HepG2 (cell line): Measurements from ENCODE around the gene TNS1. TPM values are rescaled to one million over a fixed set of nuclear protein-coding genes. Genes with fewer than 3 reads are reported as not detected.

ENCODE experiments used
- CAMTA2 ChIP-seq: sonication (generic); formaldehyde crosslinking; IDR thresholded peaks from 2 replicates; pipeline ENCODE4 v1.4.0; 2020; ENCODE audit warnings: mild to moderate bottlenecking, missing genetic modification reagents, borderline replicate concordance
- E2F2 ChIP-seq: sonication (generic); formaldehyde crosslinking; IDR thresholded peaks from 2 replicates; pipeline ENCODE4 v1.4.0; 2020; ENCODE audit warnings: missing genetic modification reagents, borderline replicate concordance
- FOXA1 ChIP-seq, 2 experiments: fragments of 450-650 bp in 1 of 2; sonication (generic) in 1 of 2; formaldehyde crosslinking in 1 of 2; IDR thresholded peaks; 2 replicates each; pipeline versions ENCODE4 v1.4.0 to v1.6.1; 2016 to 2020; ENCODE audit warnings: missing genetic modification reagents in 1 of 2
- GTF3A ChIP-seq: sonication (generic); formaldehyde crosslinking; conservative IDR thresholded peaks from 2 replicates; pipeline ENCODE4 v1.4.0; 2020; ENCODE audit warnings: mild to moderate bottlenecking, missing genetic modification reagents
- NCOA2 ChIP-seq: sonication (generic); formaldehyde crosslinking; IDR thresholded peaks from 2 replicates; pipeline ENCODE4 v1.8.0; 2022; ENCODE audit warnings: inconsistent platforms
- POLR2AphosphoS2 ChIP-seq: IDR thresholded peaks from 2 replicates; pipeline ENCODE4 v1.6.1; 2011; ENCODE audit warnings: low read depth, low read length, improper control_type of control experiment
- PTBP1 ChIP-seq: fragments of 200-400 bp; formaldehyde crosslinking; IDR thresholded peaks from 2 replicates; pipeline ENCODE4 v1.6.1; 2018; ENCODE audit warnings: low read length, low read depth; ENCODE audit not compliant: poor library complexity, severe bottlenecking
- XRCC5 ChIP-seq: fragments of 200-400 bp; formaldehyde crosslinking; optimal IDR thresholded peaks from 2 replicates; pipeline ENCODE3; 2017; ENCODE audit warnings: mild to moderate bottlenecking, low read length
- ZNF124 ChIP-seq: sonication (generic); formaldehyde crosslinking; IDR thresholded peaks from 2 replicates; pipeline ENCODE4 v1.4.0; 2020; ENCODE audit warnings: missing genetic modification reagents
- ZNF672 ChIP-seq: sonication (generic); formaldehyde crosslinking; IDR thresholded peaks from 2 replicates; pipeline ENCODE4 v1.8.1; 2022; ENCODE audit warnings: missing genetic modification reagents
- ZNF687 ChIP-seq: sonication (generic); formaldehyde crosslinking; IDR thresholded peaks from 2 replicates; pipeline ENCODE4 v1.5.1; 2020; ENCODE audit warnings: mild to moderate bottlenecking, missing genetic modification reagents, moderate library complexity
- ZNF816 ChIP-seq: sonication (generic); formaldehyde crosslinking; IDR thresholded peaks from 2 replicates; pipeline ENCODE4 v1.8.0; 2022; ENCODE audit warnings: missing genetic modification reagents, mild to moderate bottlenecking, borderline replicate concordance
- ZNF850 ChIP-seq: sonication (generic); formaldehyde crosslinking; conservative IDR thresholded peaks from 2 replicates; pipeline ENCODE4 v1.9.0; 2021; ENCODE audit warnings: mild to moderate bottlenecking, missing genetic modification reagents
- ZUFSP ChIP-seq: sonication (generic); formaldehyde crosslinking; IDR thresholded peaks from 2 replicates; pipeline ENCODE4 v1.9.0; 2021; ENCODE audit warnings: missing genetic modification reagents, mild to moderate bottlenecking, borderline replicate concordance
- polyA plus RNA-seq, 8 experiments: library from polyadenylated mRNA; depleted of rRNA in 3 of 8; stranded (reverse) in 7 of 8; unstranded in 1 of 8; fragments of >200 nt; fragmentation: Illumina TruSeq in 4 of 8; extraction: Trizol in 4 of 8; gene quantifications; 2 replicates each; pipeline versions ENCODE4 v1.2.1 to v1.2.3, GENCODE V29; 2011 to 2016; ENCODE audit warnings: low read depth in 4 of 8, missing spikeins in 1 of 8, mixed read lengths in 1 of 8; ENCODE audit not compliant: insufficient read depth in 1 of 8
- total RNA-seq, 5 experiments: library from RNA; depleted of rRNA; stranded (reverse); fragments of >200 nt; fragmentation: Illumina TruSeq; extraction: Trizol; gene quantifications; 2 replicates each; pipeline ENCODE4 v1.2.3, GENCODE V29; 2016; ENCODE audit warnings: low read depth in 1 of 5
- TF ChIP-seq, protein P1 (sequence below): sonication (generic); formaldehyde crosslinking; IDR thresholded peaks from 2 replicates; pipeline ENCODE4 v1.4.0; 2020; ENCODE audit warnings: missing genetic modification reagents, low read depth, mild to moderate bottlenecking, borderline replicate concordance
- TF ChIP-seq, protein P2 (sequence below): IDR thresholded peaks from 2 replicates; pipeline ENCODE4 v1.6.1; 2016; ENCODE audit warnings: control low read depth

TNS1 gene
- total and polyA plus RNA-seq, 2 of the 13 experiments (the other 11 are each of a cell fraction or from before 2014, with no cell fraction given) = 1.9 to 118 TPM

GRCh38 chr2:217918308-217919024 is 84.3 kb downstream of the TNS1 start (continued):
- TF ChIP-seq, protein P1, sequence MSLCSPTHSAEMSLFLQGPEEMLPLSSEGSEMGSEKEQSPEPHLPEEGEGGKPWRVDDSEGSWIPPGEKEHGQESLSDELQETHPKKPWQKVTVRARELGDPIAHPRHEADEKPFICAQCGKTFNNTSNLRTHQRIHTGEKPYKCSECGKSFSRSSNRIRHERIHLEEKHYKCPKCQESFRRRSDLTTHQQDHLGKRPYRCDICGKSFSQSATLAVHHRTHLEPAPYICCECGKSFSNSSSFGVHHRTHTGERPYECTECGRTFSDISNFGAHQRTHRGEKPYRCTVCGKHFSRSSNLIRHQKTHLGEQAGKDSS (CRISPR knock-in tag) = 0 out of 2 replicates have a peak, but pooled peaks have one; percentile 28
- TF ChIP-seq XRCC5 = no peak
- TF ChIP-seq POLR2AphosphoS2 = no peak
- no peak for TF ChIP-seq CAMTA2 (CRISPR knock-in tag)
- no peak for TF ChIP-seq ZNF124
- no peak for TF ChIP-seq ZUFSP (CRISPR knock-in tag)
- no peak for TF ChIP-seq ZNF816 (CRISPR knock-in tag)
- no peak for TF ChIP-seq GTF3A
- no peak for TF ChIP-seq NCOA2
- TF ChIP-seq ZNF687 = peak; percentile 72
- TF ChIP-seq FOXA1 (IDR thresholded peaks at IDR 0.05) = no peak
- TF ChIP-seq FOXA1 (CRISPR knock-in tag; IDR thresholded peaks at IDR 0.05) = 0 out of 2 replicates have a peak, but pooled peaks have one; percentile 38
- TF ChIP-seq, protein P2, sequence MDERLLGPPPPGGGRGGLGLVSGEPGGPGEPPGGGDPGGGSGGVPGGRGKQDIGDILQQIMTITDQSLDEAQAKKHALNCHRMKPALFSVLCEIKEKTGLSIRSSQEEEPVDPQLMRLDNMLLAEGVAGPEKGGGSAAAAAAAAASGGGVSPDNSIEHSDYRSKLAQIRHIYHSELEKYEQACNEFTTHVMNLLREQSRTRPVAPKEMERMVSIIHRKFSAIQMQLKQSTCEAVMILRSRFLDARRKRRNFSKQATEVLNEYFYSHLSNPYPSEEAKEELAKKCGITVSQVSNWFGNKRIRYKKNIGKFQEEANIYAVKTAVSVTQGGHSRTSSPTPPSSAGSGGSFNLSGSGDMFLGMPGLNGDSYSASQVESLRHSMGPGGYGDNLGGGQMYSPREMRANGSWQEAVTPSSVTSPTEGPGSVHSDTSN (CRISPR knock-in tag) = no peak
- TF ChIP-seq ZNF850 (CRISPR knock-in tag) = no peak
- no peak for TF ChIP-seq PTBP1
- TF ChIP-seq ZNF672 = no peak
- no peak for TF ChIP-seq E2F2
